ENCODE data around the gene CAMSAP3.
"Not testable (repeated sequence)": the region's sequence is repeated elsewhere in the genome, so short reads cannot be mapped to it uniquely, and the experiment has no call there.

CAMSAP3 gene

DNA sequence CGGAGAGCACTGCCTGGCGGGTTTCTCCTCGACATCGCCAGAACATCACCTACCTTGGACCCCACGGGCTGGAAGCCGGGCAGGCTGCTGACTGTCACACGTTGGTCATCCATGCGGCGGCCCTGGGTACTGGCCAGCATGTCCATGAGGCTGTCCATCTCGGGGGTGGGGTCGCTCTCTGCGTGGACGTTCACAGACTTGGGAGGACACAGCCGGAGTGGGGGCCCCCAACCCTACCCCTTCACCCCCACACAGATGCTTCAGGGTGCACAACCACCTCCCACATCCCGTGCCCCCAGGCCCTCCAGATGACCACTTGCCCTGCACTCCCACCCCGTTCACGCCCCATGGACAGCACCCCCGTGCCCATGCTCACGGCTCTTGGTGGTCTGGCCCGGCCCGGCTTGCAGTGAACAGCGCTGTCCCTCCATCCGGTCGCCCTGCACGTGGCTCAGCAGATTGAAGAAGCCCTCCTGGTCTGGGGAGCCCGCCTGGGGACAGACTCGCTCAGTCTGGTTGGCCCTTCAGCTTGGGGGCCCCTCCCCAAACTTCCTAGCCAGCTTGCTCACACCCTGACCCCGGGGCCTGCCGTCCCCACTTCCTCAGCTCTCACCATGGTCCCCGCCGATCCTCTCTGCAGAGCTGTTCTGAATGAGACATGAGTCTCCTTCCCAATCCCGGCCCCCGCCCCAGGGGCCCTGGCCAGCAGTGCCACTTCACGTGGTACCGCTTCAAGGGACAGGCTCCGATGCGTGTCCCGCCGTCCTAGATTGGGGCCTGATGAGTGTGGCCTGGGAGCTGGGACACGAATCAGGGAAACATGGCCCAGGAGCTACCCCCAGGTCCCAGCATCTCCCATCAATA lies 36.9 kb downstream of the CAMSAP3 start:
- DNase-seq (ENCODE audit: low read depth) = no peak

DNA sequence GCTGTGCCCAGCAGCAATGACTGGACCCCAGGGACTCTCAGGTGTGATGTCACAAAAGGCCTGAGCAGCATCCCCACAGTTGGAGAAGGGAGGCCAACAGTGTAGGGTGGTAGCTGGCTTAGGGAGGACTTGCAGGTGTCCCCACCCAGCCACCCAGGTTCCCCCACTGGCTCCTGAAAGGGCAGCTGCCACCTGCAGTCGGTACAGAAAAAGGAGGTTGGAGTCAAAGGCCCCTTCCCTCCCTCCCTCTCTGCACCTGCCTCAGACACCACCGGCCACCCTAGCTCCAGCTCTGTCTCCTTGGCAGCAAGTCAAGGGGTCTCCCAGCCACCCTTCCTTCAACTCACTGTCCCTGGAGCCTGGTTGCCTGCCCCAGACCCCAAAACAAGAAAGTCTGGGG lies 38.0 kb downstream of the CAMSAP3 start, which contains the start of gene PCP2:
Gene PCP2 (minus strand): TSS at position 22 of the 400 bp plus-strand sequence. CDS start 262 bp downstream, outside the sequence.
- no peak for DNase-seq (ENCODE audit: low read depth)

DNA sequence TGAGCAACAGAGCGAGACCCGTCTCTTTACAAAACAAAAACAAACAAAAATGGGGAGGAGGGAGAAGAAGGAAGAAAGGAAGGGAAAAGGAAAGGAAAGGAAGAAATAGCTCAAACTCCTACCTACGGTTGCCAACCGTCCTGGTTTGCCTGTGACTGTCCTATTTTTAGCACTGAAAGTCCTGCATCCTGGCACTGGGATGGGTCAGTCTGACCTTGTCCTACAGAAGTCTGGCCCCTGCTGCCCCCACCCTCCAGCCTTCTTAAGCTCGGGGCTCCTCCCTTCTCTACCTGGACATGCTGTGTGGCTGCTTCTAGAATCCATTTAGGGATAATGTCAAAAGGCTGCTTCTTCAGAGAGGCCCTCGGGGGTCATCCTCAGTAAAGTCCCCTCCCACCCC lies 40.0 kb downstream of the CAMSAP3 start:
- DNase-seq (ENCODE audit: low read depth) = no peak

DNA sequence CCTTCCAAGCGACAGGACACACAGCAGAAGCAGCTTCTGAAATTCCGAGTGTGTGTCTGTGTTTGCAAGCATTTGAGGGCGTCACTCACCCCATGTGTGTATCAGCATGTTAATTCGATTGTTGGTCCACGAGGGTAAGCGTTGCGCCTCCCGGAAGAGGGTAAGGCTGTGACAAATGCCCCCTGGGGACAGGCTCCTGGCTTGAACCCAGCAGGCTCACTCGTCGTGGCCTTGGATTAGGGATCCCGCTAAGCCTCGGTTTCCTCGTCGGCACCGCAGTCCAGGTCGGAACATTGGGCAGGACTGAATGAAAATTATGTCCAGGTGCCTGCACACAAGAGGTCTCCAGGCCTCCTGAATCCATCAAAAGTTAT lies 40.6 kb downstream of the CAMSAP3 start:
- DNase-seq (ENCODE audit: low read depth) = no peak

DNA sequence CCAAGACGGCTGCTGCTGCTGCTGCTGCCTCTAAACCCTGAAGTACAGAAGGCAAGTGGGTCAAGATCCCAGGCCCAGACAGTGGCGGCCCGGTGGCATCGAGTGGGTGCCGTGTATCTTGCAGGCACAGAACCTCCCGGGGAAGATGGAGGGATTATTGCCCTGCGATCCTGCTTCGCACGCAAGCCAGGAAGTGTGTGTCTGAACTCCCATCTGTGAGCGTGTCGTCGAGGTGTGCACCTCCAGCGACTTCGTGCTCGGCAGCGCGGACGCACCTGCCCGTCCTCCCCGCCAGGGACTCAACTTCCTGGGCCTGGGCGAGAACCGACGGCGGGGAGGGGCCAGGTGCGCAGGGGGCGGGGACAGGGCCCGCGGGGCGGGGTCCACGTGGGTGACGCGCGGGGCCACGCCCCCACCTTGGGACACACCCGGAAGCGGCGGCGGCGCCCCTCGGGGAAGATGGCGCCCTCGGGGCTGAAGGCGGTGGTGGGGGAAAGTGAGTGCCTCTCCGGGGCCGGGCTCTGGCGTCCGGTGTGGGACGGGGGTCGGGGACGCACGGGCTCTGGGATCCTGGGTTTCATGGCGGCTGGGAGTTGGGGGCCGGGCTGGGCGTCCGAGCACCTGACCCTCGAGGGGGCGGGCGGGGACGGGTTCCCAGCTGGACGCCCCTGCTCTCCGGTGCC lies 41.2 kb downstream of the CAMSAP3 start, which contains the start of gene STXBP2:
Gene STXBP2 (plus strand): TSS at position 420 of the 683 bp plus-strand sequence. CDS start 40 bp downstream, at position 460.
- DNase-seq (ENCODE audit: low read depth) = peak; percentile 85

DNA sequence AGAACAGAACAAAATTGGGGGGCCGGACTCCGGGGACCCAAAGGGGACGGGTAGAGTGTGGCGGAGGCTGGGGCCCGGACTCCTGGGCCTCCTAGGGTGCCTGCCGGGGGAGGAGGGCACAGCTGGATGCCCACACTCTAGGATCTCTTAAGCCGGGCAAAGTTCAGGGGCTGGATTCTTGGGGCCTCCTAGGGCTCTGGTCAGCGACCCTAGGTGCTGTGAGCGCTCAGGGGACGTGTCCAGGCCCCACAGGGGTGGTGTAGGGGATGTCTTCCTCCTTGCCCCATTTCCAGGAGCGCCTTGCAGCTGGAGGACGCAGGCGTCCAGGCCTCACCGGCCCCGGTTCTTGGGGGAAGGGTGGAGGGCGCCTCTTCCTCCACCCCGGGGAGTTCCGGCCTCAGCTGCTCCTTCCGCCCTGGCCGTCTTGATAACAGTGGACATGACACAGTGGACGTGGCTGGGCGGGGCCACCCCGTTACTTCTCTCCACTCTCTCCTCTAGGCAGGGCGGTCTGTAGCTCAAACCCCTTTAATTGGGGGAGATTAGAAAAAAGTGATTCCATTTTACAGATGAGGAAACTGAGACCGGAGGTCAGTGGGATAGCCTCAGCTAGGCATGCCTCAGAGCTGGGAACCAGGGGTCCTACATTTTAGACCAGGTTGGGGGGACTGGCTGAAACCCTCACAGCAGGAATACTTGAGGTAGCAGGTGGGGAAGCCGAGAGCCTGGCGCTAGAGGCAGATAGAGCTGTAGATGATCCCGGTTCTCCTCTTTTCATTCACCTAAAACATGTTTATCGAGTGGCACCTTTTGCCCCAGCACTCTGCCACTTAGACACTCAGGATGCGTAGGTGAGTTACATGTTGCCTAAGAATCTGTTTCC lies 42.0 kb downstream of the CAMSAP3 start:
- no peak for DNase-seq (ENCODE audit: low read depth)

DNA sequence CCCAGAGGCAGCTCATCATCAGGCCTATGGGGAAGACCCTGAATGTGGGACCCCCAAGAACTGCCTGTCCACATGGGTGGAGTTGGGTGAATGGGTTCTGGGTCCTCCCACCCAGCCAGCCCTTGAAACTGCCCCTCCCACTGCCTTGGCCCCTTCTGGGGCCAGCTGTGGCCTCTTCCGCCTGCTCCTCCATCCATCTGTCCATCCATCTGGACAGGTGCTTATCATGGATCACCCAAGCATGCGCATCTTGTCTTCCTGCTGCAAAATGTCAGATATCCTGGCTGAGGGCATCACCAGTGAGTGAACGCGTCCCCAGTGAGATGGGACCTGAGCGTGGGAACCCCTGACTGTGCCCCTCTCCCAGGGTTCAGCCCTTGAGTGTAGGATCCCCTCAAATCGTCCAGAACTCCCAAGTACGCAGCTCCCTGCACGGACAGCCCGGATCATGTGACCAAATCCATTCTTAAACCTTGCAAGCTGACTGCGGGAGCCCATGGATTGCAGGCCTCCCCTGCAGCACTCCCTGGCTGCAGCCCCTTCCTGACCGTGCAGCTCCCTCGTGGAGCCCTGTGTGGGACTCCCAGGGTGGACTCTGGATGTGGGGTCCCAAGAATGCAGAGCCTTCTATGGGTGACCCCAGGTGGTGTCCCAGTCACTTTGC lies 43.3 kb downstream of the CAMSAP3 start:
- no peak for DNase-seq (ENCODE audit: low read depth)

DNA sequence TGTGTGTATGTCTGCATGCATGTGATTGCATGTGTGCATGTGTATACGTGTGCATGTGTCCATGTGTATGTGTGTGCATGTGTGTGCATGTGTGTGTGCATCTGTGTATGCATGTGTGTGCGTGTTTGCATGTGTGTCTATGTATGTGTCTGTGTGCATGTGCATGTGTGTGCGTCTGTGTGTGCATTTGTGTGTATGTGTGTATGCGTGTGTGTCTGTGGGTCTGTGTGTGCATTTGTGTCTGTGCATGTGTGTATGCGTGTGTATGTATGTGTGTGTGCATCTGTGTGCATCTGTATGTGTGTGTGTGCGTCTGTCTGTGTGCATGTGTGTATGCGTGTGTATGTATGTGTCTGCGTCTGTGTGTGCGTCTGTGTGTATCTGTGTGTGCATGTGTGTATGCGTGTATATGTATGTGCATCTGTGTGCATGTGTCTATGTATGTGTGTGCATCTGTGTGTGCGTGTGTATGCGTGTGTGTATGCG lies 44.2 kb downstream of the CAMSAP3 start:
- no peak for DNase-seq (ENCODE audit: low read depth)

DNA sequence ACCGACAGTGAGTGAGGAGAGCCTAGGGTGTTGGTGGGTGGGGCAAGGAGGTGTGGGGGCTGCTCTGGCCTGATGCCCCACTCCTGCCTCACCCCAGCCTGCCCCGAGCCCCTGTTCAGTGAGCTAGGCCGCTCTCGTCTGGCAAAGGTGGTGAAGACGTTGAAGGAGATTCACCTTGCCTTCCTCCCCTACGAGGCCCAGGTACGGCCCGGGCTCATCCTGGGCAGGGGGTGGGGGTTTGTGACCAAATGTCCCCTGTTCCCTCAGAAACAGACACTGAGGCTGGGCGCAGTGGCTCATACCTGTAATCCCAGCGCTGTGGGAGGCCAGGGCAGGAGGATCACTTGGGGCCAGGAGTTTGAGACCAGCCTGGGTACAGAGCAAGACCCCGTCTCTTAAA lies 45.1 kb downstream of the CAMSAP3 start:
- no peak for DNase-seq (ENCODE audit: low read depth)

DNA sequence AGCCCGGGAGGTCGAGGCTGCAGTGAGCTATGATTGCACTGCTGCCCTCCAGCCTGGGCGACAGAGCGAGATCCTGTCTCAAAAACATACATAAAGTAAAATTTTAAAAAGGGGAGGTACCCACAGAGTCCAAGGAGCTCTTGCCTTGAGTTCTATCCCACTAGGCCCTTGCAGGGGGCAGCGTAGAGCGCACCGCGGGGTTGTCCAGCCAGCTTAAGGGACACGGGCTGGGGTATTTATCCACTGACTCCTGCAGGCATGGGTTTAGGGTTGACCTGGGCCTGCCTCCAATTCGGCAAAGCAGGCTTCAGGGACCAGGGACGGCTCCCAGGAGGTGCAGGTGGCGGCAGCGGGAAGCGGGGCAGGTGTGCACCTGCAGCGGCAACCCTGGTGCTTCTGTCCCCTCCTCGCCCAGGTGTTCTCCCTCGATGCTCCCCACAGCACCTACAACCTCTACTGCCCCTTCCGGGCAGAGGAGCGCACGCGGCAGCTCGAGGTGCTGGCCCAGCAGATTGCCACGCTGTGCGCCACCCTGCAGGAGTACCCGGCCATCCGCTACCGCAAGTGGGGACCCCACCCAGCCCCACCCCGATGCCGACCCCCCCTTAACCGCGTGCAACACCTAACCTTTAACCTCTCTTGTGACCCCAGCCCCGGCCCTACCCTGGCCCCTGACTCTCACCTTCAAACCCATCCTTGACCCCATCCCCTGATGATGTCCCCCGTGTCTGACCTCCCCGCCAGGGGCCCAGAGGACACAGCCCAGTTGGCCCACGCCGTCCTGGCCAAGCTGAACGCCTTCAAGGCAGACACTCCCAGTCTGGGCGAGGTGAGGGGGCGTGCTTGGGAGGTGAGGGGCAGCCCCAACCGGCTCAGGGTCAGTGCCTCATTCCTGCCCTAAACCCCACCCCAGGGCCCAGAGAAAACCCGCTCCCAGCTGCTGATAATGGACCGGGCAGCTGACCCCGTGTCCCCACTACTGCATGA lies 45.9 kb downstream of the CAMSAP3 start:
- DNase-seq (ENCODE audit: low read depth) = no peak

DNA sequence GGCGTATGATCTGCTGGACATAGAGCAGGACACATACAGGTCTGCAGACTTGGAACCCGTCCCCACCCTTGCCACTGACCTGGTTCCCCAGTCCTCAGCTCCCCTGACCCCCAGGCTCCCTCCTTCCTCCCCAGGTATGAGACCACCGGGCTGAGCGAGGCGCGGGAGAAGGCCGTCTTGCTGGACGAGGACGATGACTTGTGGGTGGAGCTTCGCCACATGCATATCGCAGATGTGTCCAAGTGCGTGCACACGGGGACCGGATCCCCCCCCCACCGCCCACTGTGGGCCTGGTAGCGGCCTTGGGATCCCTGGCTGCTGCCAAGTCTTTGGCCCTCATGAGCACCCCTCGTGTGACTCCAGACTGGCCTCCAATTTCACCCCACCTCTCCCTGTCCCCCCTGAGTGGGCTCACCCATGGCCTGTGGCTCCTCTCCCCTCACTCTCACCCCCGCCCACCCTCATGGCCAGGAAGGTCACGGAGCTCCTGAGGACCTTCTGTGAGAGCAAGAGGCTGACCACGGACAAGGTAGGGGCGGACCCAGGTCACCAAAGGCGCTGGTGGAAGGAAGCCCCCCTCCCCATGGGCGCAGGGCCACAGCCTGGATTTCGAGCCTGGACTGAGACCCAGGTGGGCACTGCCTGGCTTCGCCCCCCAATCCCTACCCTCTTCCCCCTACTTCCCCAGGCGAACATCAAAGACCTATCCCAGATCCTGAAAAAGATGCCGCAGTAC lies 46.8 kb downstream of the CAMSAP3 start:
- DNase-seq (ENCODE audit: low read depth) = no peak

DNA sequence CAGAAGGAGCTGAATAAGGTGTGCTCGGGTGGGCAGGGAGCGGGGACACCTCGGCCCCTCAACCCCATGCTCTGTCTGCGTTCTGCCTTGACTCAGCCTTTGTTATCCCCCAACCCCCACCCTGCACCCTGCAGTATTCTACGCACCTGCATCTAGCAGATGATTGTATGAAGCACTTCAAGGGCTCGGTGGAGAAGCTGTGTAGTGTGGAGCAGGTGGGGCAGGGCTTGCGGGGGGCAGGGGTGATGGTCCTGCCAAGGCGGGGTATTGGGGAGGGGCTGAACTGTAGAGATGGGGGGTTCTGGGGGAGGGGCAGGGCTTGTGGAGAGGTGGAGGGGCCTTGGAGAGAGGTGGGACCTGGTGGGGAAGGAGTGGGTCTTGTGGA lies 47.4 kb downstream of the CAMSAP3 start:
- DNase-seq (ENCODE audit: low read depth) = no peak

DNA sequence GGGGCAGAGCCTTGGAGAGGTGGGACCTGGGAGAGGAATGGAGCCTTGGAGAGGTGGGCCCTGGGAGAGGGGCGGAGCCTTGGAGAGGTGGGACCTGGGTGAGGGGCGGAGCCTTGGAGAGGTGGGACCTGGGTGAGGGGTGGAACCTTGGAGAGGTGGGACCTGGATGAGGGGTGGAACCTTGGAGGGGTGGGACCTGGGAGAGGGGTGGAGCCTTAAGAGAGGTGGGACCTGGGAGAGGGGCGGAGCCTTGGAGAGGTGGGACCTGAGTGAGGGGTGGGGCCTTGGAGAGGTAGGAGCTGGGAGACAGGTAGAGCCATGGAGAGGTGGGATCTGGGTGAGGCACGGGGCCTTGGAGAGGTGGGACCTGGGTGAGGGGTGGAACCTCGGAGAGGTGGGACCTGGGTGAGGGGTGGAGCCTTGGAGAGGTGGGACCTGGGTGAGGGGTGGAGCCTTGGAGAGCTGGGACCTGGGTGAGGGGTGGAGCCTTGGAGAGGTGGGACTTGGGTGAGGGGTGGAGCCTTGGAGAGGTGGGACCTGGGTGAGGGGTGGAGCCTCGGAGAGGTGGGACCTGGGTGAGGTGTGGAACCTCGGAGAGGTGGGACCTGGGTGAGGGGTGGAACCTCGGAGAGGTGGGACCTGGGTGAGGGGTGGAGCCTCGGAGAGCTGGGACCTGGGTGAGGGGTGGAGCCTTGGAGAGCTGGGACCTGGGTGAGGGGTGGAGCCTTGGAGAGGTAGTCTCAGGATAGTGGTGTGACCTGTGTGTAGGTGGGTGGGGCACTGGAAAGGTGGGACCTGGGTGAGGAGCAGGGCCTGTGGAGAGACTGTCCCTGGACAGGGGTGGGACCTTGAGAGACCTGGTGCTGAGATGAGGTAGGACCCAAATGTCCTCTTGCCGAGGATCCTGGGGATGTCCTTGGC lies 48.2 kb downstream of the CAMSAP3 start:
- not testable (repeated sequence) for DNase-seq (ENCODE audit: low read depth)

DNA sequence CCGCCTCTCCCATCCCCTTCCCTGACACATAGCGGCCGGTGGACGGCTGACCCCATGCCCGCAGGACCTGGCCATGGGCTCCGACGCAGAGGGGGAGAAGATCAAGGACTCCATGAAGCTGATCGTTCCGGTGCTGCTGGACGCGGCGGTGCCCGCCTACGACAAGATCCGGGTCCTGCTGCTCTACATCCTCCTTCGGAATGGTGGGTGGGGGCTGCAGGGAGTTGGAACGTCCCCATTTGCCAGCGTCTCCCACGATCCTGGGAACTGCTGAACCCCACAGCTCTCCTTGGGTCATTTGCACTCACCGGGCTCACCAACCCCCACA lies 48.9 kb downstream of the CAMSAP3 start:
- no peak for DNase-seq (ENCODE audit: low read depth)

DNA sequence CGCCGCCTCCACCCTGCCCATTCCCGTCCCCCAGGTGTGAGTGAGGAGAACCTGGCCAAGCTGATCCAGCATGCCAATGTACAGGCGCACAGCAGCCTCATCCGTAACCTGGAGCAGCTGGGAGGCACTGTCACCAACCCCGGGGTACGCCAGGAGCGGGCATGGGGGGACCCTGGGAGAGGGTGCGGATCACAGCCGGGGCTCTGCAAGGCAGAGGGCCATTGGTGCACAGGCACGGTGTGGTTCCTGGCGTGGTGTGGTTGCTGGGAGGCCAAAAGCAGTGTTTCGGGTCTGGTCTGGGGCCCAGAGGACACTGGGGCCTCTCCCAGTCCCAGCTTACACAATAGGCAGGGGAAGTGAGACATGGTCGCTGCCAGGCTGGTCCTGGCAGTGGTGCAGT lies 49.5 kb downstream of the CAMSAP3 start:
- DNase-seq (ENCODE audit: low read depth) = no peak

DNA sequence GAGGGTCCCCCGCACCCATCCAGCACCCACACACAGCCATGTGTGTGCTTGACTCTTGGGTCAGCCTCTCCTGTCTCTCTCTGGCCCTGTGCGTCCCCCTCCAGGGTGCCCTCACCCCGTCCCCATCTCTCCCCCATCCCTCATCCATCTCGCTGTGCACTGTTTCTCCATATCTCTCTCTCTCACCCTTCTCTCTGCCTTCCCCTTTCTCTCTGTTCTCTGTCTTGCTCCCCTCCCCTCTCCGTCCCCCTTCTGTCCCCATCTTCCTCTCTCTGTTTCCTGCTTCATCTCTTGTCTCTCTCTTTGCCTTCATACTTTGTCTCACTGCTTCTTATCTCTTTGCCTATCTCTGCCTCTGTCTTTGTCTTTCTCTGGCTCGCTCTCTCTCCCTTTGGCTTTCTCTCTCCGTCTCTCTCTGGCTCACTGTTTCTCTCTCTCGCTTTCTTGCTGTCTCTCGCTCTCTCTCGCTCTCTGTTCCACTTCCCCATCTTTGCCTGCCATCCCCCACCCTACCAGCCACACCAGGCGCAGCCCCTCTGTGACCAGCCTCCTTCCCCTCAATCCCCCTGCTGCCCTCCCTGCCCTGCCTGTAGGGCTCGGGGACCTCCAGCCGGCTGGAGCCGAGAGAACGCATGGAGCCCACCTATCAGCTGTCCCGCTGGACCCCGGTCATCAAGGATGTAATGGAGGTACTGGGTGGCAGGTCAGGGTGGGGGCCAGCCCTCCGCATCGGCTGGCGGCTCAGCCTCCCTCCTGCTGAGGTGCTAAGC lies 50.2 kb downstream of the CAMSAP3 start:
- DNase-seq (ENCODE audit: low read depth) = no peak

DNA sequence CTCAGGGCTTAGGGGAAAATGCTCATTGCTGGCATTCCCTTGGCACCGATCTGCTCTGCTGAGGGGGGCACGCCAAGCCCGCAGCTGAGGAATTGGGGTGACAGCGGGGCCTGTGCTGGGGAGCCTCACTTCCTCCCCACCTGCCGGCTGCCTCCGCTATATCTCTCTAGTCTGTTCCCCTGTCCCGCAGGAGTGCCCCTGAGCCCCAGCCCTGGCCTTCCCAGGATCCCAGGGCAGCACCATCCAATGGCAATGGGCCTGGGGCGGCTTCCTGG lies 50.7 kb downstream of the CAMSAP3 start:
- DNase-seq (ENCODE audit: low read depth) = no peak

DNA sequence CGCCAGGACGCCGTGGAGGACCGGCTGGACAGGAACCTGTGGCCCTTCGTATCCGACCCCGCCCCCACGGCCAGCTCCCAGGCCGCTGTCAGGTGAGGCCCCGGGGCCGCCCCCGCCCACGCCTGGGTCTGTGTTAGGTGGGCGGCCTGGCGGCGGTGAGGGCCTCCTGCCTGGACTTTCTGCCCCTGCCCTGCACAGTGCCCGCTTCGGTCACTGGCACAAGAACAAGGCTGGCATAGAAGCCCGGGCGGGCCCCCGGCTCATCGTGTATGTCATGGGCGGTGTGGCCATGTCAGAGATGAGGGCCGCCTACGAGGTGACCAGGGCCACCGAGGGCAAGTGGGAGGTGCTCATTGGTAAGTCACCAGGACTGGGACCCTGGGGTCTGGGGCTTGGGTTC lies 51.5 kb downstream of the CAMSAP3 start:
- no peak for DNase-seq (ENCODE audit: low read depth)

Data from stimulated activated CD8-positive, alpha-beta memory T cell treated with anti-CD3 and anti-CD28 coated beads, Interleukin-7, amount 100 ng/mL, for 24 hours (primary cell).